Activated B cell treated with CpG ODN at 0.5 μM for 24 hours (primary cell): Measurements from ENCODE around the gene PPP1R12A. TPM values are rescaled to one million over a fixed set of nuclear protein-coding genes. Genes with fewer than 3 reads are reported as not detected.

Experiments used
- ATAC-seq: fragments of 200-7000 bp; cut with Tn5 transposase; one replicate; pipeline ENCODE4 v1.10.0; 2021; ENCODE audit warnings: low read depth, mild to moderate bottlenecking, moderate library complexity
- CTCF ChIA-PET: fragments of 350-600 bp; sonication (Branson Sonifier 250); formaldehyde crosslinking; loops from one replicate; lab custom pipeline; 2021; ENCODE audit warnings: antibody characterized with exemption; lab: Charles Lee
- POLR2A ChIA-PET: fragments of 350-600 bp; sonication (Branson Sonifier 250); formaldehyde crosslinking; loops from one replicate; lab custom pipeline; 2021; ENCODE audit warnings: antibody characterized with exemption; lab: Charles Lee
- DNase-seq: peaks from one replicate; pipeline ENCODE4 v3.0.0; 2022
- H3K27ac Mint-ChIP-seq: one replicate; pipeline ENCODE4 v1.8.0; 2020; ENCODE audit warnings: mixed read lengths
- H3K27me3 Mint-ChIP-seq: one replicate; pipeline ENCODE4 v1.8.0; 2021; ENCODE audit warnings: mixed read lengths
- H3K36me3 Mint-ChIP-seq: one replicate; pipeline ENCODE4 v1.8.0; 2021; ENCODE audit warnings: low read depth, mixed read lengths
- H3K4me1 Mint-ChIP-seq: one replicate; pipeline ENCODE4 v1.8.0; 2021; ENCODE audit warnings: mixed read lengths
- H3K4me3 Mint-ChIP-seq: one replicate; pipeline ENCODE4 v1.8.0; 2020; ENCODE audit warnings: mild to moderate bottlenecking, mixed read lengths
- H3K9me3 Mint-ChIP-seq: one replicate; pipeline ENCODE4 v1.8.0; 2020; ENCODE audit warnings: mixed read lengths
- intact Hi-C: fragments of 100-400 bp; cut with micrococcal nuclease; formaldehyde crosslinking; loops from one replicate; pipeline ENCODE4 v1.15.1; 2024
- total RNA-seq: library from RNA; stranded (reverse); gene quantifications from 2 replicates; pipeline ENCODE4 v1.2.3, GENCODE V29; 2022
- TF ChIP-seq, protein P1 (sequence below): fragments of 200-600 bp; IDR thresholded peaks from one replicate; pipeline ENCODE4 v1.8.0; 2022; ENCODE audit warnings: antibody characterized with exemption, mild to moderate bottlenecking

PPP1R12A gene
- total RNA-seq, 1 donor from 2014 or later: 90.4 TPM

- Mint-ChIP-seq H3K4me1 (peaks cover 53% of the 10 kb centered on the region), H3K36me3 (peaks cover 2% of the 10 kb centered on the region), H3K4me3 (no peak overlapping the region), H3K27me3 (no peaks in the 10 kb centered on the region), H3K27ac (peak overlapping the region; percentile 12), H3K9me3 (no peaks in the 10 kb centered on the region)
- TF ChIP-seq, protein P1, sequence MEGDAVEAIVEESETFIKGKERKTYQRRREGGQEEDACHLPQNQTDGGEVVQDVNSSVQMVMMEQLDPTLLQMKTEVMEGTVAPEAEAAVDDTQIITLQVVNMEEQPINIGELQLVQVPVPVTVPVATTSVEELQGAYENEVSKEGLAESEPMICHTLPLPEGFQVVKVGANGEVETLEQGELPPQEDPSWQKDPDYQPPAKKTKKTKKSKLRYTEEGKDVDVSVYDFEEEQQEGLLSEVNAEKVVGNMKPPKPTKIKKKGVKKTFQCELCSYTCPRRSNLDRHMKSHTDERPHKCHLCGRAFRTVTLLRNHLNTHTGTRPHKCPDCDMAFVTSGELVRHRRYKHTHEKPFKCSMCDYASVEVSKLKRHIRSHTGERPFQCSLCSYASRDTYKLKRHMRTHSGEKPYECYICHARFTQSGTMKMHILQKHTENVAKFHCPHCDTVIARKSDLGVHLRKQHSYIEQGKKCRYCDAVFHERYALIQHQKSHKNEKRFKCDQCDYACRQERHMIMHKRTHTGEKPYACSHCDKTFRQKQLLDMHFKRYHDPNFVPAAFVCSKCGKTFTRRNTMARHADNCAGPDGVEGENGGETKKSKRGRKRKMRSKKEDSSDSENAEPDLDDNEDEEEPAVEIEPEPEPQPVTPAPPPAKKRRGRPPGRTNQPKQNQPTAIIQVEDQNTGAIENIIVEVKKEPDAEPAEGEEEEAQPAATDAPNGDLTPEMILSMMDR: no peak
- ChIA-PET POLR2A (interaction anchor here (1.6 kb wide), 1 partner anchor 13 kb away, joined by 3 read pairs; no protein-coding TSS in a partner anchor), CTCF (no interaction called here)
- ATAC-seq (no peak), DNase-seq (no peak)
- intact Hi-C loops: loop anchor here (2.0 kb wide), 1 partner anchor 14 kb away; no protein-coding TSS in a partner anchor
These were observed 26.5 kb downstream of the PPP1R12A start for GRCh38 chr12:79908366-79908765.

GRCh38 chr12:79901506-79901905 is 33.4 kb downstream of the PPP1R12A start:
- Mint-ChIP-seq H3K4me1 (peaks cover 47% of the 10 kb centered on the region), H3K27me3 (no peaks in the 10 kb centered on the region), H3K9me3 (no peaks in the 10 kb centered on the region), H3K36me3 (peaks cover 11% of the 10 kb centered on the region), H3K4me3 (no peak overlapping the region), H3K27ac (no peak overlapping the region)
- DNase-seq (no peak), ATAC-seq (no peak)
- CTCF ChIA-PET: no interaction called here
- POLR2A ChIA-PET: no interaction called here
- intact Hi-C loops: loop anchor here (2.0 kb wide), 1 partner anchor 17 kb away; no protein-coding TSS in a partner anchor
- TF ChIP-seq, protein P1: no peak

GRCh38 chr12:79900951-79901350 is 33.9 kb downstream of the PPP1R12A start:
- no peak overlapping the region for H3K4me3 Mint-ChIP-seq
- peaks cover 11% of the 10 kb centered on the region for H3K36me3 Mint-ChIP-seq
- H3K9me3 Mint-ChIP-seq: no peaks in the 10 kb centered on the region
- intact Hi-C loops: loop anchor here (2.0 kb wide), 1 partner anchor 18 kb away; no protein-coding TSS in a partner anchor
- ATAC-seq (no peak), DNase-seq (no peak)
- H3K27me3 Mint-ChIP-seq: no peaks in the 10 kb centered on the region
- CTCF ChIA-PET: no interaction called here
- H3K4me1 Mint-ChIP-seq: peaks cover 51% of the 10 kb centered on the region
- H3K27ac Mint-ChIP-seq: no peak overlapping the region
- POLR2A ChIA-PET: no interaction called here
- TF ChIP-seq, protein P1: no peak

DNA sequence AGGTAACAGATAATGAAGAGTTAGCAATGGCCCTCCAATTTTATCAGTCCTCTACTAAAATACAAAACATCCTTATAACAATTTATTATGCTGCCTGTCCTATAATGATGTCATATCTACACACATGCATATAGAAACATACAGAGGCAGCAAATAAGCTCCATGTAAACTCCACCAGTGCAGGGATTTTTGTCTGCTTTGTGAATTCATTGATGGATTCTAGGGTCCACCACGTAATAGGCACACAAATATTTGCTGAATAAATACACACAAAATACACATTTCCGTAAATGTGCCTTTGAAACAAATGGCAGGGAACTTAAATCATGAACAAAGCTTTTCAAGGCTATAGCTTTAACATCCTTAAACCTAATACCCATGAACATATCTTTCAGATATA is 34.7 kb downstream of the PPP1R12A start:
- ChIA-PET CTCF (no interaction called here), POLR2A (no interaction called here)
- Mint-ChIP-seq H3K9me3 (no peaks in the 10 kb centered on the region), H3K27me3 (no peaks in the 10 kb centered on the region), H3K4me1 (peaks cover 55% of the 10 kb centered on the region), H3K4me3 (no peak overlapping the region), H3K36me3 (peaks cover 11% of the 10 kb centered on the region), H3K27ac (no peak overlapping the region)
- TF ChIP-seq, protein P1: no peak
- ATAC-seq: no peak
- DNase-seq: no peak
- intact Hi-C loops: loop anchor here (2.0 kb wide), 1 partner anchor 19 kb away; no protein-coding TSS in a partner anchor

GRCh38 chr12:79897617-79898016 is 37.3 kb downstream of the PPP1R12A start:
- Mint-ChIP-seq H3K36me3 (peaks cover 13% of the 10 kb centered on the region), H3K4me1 (peaks cover 55% of the 10 kb centered on the region), H3K27me3 (no peaks in the 10 kb centered on the region), H3K27ac (no peak overlapping the region), H3K9me3 (no peaks in the 10 kb centered on the region), H3K4me3 (no peak overlapping the region)
- ATAC-seq (no peak), DNase-seq (no peak)
- ChIA-PET CTCF (no interaction called here), POLR2A (no interaction called here)
- TF ChIP-seq, protein P1: no peak
- intact Hi-C loops: no loop called here
